HepG2 (cell line): Measurements from ENCODE around the gene MPG. TPM values are rescaled to one million over a fixed set of nuclear protein-coding genes. Genes with fewer than 3 reads are reported as not detected.

Source experiments
- ATAC-seq: fragments of 200-7000 bp; cut with Tn5 transposase; 3 replicates; pipeline ENCODE4 v1.9.1; 2020; ENCODE audit warnings: mild to moderate bottlenecking, moderate library complexity
- BruUV-seq: library from RNA; stranded (reverse); fragments of 400-500 nt; replicated peaks from 2 replicates; lab custom pipeline; 2021; lab: Mats Ljungman, UMichigan
- CTCF ChIA-PET: fragments of 300-600 bp; formaldehyde crosslinking; extraction: SDS; loops from one replicate; lab custom pipeline; 2021; ENCODE audit warnings: low total read pairs, inconsistent platforms, low intra/inter-chr PET ratio; lab: Yijun Ruan, JAX
- POLR2A ChIA-PET: fragments of 350-600 bp; sonication (Branson Sonifier 250); formaldehyde crosslinking; loops from one replicate; lab custom pipeline; 2020; ENCODE audit warnings: antibody characterized with exemption, inconsistent platforms; lab: Yijun Ruan, JAX
- DNase-seq: peaks from one replicate; pipeline ENCODE4 v3.0.0-alpha.2; 2015; ENCODE audit warnings: low spot score
- FAIRE-seq: peaks from 3 replicates; lab custom pipeline; 2011; peaks lifted over from hg19 to GRCh38; lab: Jason Lieb, UNC
- H2AFZ ChIP-seq: one replicate; pipeline ENCODE4 v1.6.1; 2011; ENCODE audit warnings: low read length, inconsistent platforms
- H3K27ac ChIP-seq: fragments of 300-600 bp; 3 replicates; pipeline ENCODE4 v1.8.0; 2011; ENCODE audit warnings: mixed run types, mild to moderate bottlenecking, mixed read lengths, low read length, inconsistent platforms; ENCODE audit not compliant: insufficient read depth; ENCODE audit errors: extremely low read length
- H3K27me3 ChIP-seq, 2 experiments: fragments of 200-600 bp in 1 of 2; 2 replicates in 1 of 2; 3 replicates in 1 of 2; pipeline versions ENCODE4 v1.6.0 to v1.8.0; 2011; ENCODE audit warnings: low read length in 2 of 2, mild to moderate bottlenecking in 2 of 2, moderate library complexity in 2 of 2, inconsistent platforms in 1 of 2; ENCODE audit not compliant: insufficient read depth in 2 of 2, control insufficient read depth in 1 of 2
- H3K36me3 ChIP-seq, 2 experiments: fragments of 200-600 bp in 1 of 2; replicated peaks in 1 of 2; 2 replicates in 1 of 2; 3 replicates in 1 of 2; pipeline versions ENCODE4 v1.5.1 to v1.8.0; 2011; ENCODE audit warnings: low read length in 2 of 2, inconsistent platforms in 1 of 2; ENCODE audit not compliant: insufficient read depth in 2 of 2, control insufficient read depth in 1 of 2
- H3K4me1 ChIP-seq: 2 replicates; pipeline ENCODE4 v1.5.1; 2012; ENCODE audit warnings: low read length, inconsistent platforms; ENCODE audit not compliant: insufficient read depth
- H3K4me2 ChIP-seq: 2 replicates; pipeline ENCODE4 v1.6.0; 2011; ENCODE audit warnings: low read depth, low read length, inconsistent platforms
- H3K4me3 ChIP-seq, 3 experiments: fragments of 200-600 bp in 1 of 3; sonication (generic), shearing (Covaris generic) in 1 of 3; replicated peaks in 1 of 3; 2 replicates each; pipeline ENCODE4 v1.5.1; 2011 to 2016; ENCODE audit warnings: low read length in 3 of 3, inconsistent platforms in 2 of 3, low read depth in 2 of 3, mild to moderate bottlenecking in 2 of 3, control low read depth in 1 of 3, mixed read lengths in 1 of 3; ENCODE audit not compliant: insufficient read depth in 1 of 3
- H3K79me2 ChIP-seq: one replicate; pipeline ENCODE4 v1.6.1; 2011; ENCODE audit warnings: low read length, inconsistent platforms; ENCODE audit not compliant: insufficient read depth
- H3K9ac ChIP-seq: 2 replicates; pipeline ENCODE4 v1.6.0; 2011; ENCODE audit warnings: mild to moderate bottlenecking, low read depth, low read length, inconsistent platforms; ENCODE audit not compliant: insufficient read depth
- H3K9me3 ChIP-seq: 2 replicates; pipeline ENCODE4 v1.5.1; 2012; ENCODE audit warnings: mild to moderate bottlenecking, low read length
- H4K20me1 ChIP-seq: 2 replicates; pipeline ENCODE4 v1.6.0; 2011; ENCODE audit warnings: inconsistent platforms, mild to moderate bottlenecking, low read length, moderate library complexity; ENCODE audit not compliant: insufficient read depth
- BRCA1 ChIP-seq: sonication (generic); formaldehyde crosslinking; IDR thresholded peaks from 2 replicates; pipeline ENCODE4 v1.4.0; 2020; ENCODE audit warnings: missing genetic modification reagents
- DR1 ChIP-seq: sonication (generic); formaldehyde crosslinking; IDR thresholded peaks from 2 replicates; pipeline ENCODE4 v1.8.0; 2021; ENCODE audit warnings: mild to moderate bottlenecking, missing genetic modification reagents, inconsistent platforms
- ETV5 ChIP-seq: IDR thresholded peaks from 2 replicates; pipeline ENCODE4 v1.6.1; 2018; ENCODE audit warnings: missing biosample characterization, missing genetic modification reagents, inconsistent platforms, borderline replicate concordance
- HIVEP1 ChIP-seq: sonication (generic); formaldehyde crosslinking; IDR thresholded peaks from 2 replicates; pipeline ENCODE4 v1.4.0; 2020; ENCODE audit warnings: mild to moderate bottlenecking, missing genetic modification reagents
- JUNB ChIP-seq: sonication (generic); formaldehyde crosslinking; IDR thresholded peaks from 2 replicates; pipeline ENCODE4 v1.8.0; 2022; ENCODE audit warnings: missing genetic modification reagents, mild to moderate bottlenecking, borderline replicate concordance
- NCOA1 ChIP-seq: sonication (generic); formaldehyde crosslinking; IDR thresholded peaks from 2 replicates; pipeline ENCODE4 v1.9.0; 2021; ENCODE audit warnings: missing genetic modification reagents
- PLSCR1 ChIP-seq: sonication (generic); formaldehyde crosslinking; IDR thresholded peaks from 2 replicates; pipeline ENCODE4 v1.5.0; 2020; ENCODE audit warnings: missing genetic modification reagents, mild to moderate bottlenecking, borderline replicate concordance
- TCF7L2 ChIP-seq: IDR thresholded peaks from 2 replicates; pipeline ENCODE4 v1.6.1; 2011; ENCODE audit warnings: mild to moderate bottlenecking, low read depth, low read length, moderate library complexity
- WIZ ChIP-seq: sonication (generic); formaldehyde crosslinking; IDR thresholded peaks from 2 replicates; pipeline ENCODE4 v1.5.1; 2020; ENCODE audit warnings: mild to moderate bottlenecking, missing genetic modification reagents
- ZBTB37 ChIP-seq: sonication (generic); formaldehyde crosslinking; IDR thresholded peaks from 2 replicates; pipeline ENCODE4 v1.4.0; 2020; ENCODE audit warnings: mild to moderate bottlenecking, missing genetic modification reagents
- ZBTB7B ChIP-seq: sonication (generic); formaldehyde crosslinking; IDR thresholded peaks from 2 replicates; pipeline ENCODE4 v1.4.0; 2020; ENCODE audit warnings: missing genetic modification reagents
- ZC3H4 ChIP-seq: sonication (generic); formaldehyde crosslinking; IDR thresholded peaks from 2 replicates; pipeline ENCODE4 v1.4.0; 2020; ENCODE audit warnings: missing genetic modification reagents, borderline replicate concordance
- ZNF10 ChIP-seq: sonication (generic); formaldehyde crosslinking; IDR thresholded peaks from 2 replicates; pipeline ENCODE4 v1.4.0; 2020; ENCODE audit warnings: mild to moderate bottlenecking, low read depth, missing genetic modification reagents, borderline replicate concordance
- ZNF441 ChIP-seq: sonication (generic); formaldehyde crosslinking; IDR thresholded peaks from 2 replicates; pipeline ENCODE4 v1.7.0; 2021; ENCODE audit warnings: missing genetic modification reagents, borderline replicate concordance
- ZNF720 ChIP-seq: sonication (generic); formaldehyde crosslinking; IDR thresholded peaks from 2 replicates; pipeline ENCODE4 v1.4.0; 2020; ENCODE audit warnings: missing genetic modification reagents
- ZNF776 ChIP-seq: sonication (generic); formaldehyde crosslinking; IDR thresholded peaks from 2 replicates; pipeline ENCODE4 v1.4.0; 2020; ENCODE audit warnings: mild to moderate bottlenecking, missing genetic modification reagents
- ZZZ3 ChIP-seq: sonication (generic); formaldehyde crosslinking; IDR thresholded peaks from 2 replicates; pipeline ENCODE4 v1.4.0; 2020; ENCODE audit warnings: missing genetic modification reagents, mild to moderate bottlenecking, borderline replicate concordance
- WGBS: methylation state at CpG from one replicate; pipeline ENCODE4 v1.1.6; 2017; ENCODE audit warnings: low lambda C conversion rate; 5-methylcytosine and 5-hydroxymethylcytosine counted together
- in situ Hi-C: cut with HindIII; loops from 2 replicates; pipeline ENCODE4 v1.10.0; 2017; ENCODE audit warnings: low pct_unique_long_range_greater_than_20kb; ENCODE audit not compliant: extremely low pct_ligation_motif_present
- intact Hi-C: fragments of 100-400 bp; cut with micrococcal nuclease; formaldehyde crosslinking; loops from one replicate; pipeline ENCODE4 v1.10.0; 2022; ENCODE audit not compliant: unreplicated experiment
- polyA plus RNA-seq, 8 experiments: library from polyadenylated mRNA; depleted of rRNA in 3 of 8; stranded (reverse) in 7 of 8; unstranded in 1 of 8; fragments of >200 nt; fragmentation: Illumina TruSeq in 4 of 8; extraction: Trizol in 4 of 8; gene quantifications; 2 replicates each; pipeline versions ENCODE4 v1.2.1 to v1.2.3, GENCODE V29; 2011 to 2016; ENCODE audit warnings: low read depth in 4 of 8, missing spikeins in 1 of 8, mixed read lengths in 1 of 8; ENCODE audit not compliant: insufficient read depth in 1 of 8
- total RNA-seq, 5 experiments: library from RNA; depleted of rRNA; stranded (reverse); fragments of >200 nt; fragmentation: Illumina TruSeq; extraction: Trizol; gene quantifications; 2 replicates each; pipeline ENCODE4 v1.2.3, GENCODE V29; 2016; ENCODE audit warnings: low read depth in 1 of 5

MPG gene
- total and polyA plus RNA-seq, 2 of the 13 experiments (the other 11 are each of a cell fraction or from before 2014, with no cell fraction given): 59.1 to 62.5 TPM

- TF ChIP-seq ZNF776 (CRISPR knock-in tag) (0 out of 2 replicates have a peak, but pooled peaks have one; percentile 39), ZNF10 (CRISPR knock-in tag) (no peak), ZNF720 (CRISPR knock-in tag) (no peak), DR1 (CRISPR knock-in tag) (no peak), PLSCR1 (CRISPR knock-in tag) (no peak), ZBTB37 (CRISPR knock-in tag) (no peak), TCF7L2 (no peak)
These were observed 18.9 kb downstream of the MPG start (continued) for GRCh38 chr16:96935-97381.

- DNase-seq (no peak), FAIRE-seq (no peak), ATAC-seq (no peak)
- in situ Hi-C loops (no loop called here), intact Hi-C loops (loop anchor here (1.0 kb wide), 1 partner anchor 33 kb away; no protein-coding TSS in a partner anchor)
- ChIA-PET POLR2A (no interaction called here), CTCF (interaction anchor here (1.6 to 7.9 kb wide), 2 partner anchors 9 to 31 kb away, joined by 5 to 155 read pairs; no protein-coding TSS in a partner anchor)
- H3K9ac ChIP-seq: no peak overlapping the region
- H3K36me3 ChIP-seq: peaks cover 7 to 21% of the 10 kb centered on the region in 2 experiments; a peak in 4 of 5 replicates
- H3K4me2 ChIP-seq: no peak overlapping the region
- no peaks in the 10 kb centered on the region for H3K79me2 ChIP-seq
- BruUV-seq: no TSS peak
- H3K9me3 ChIP-seq: no peaks in the 10 kb centered on the region
- H2AFZ ChIP-seq: no peak overlapping the region
- WGBS: 97% methylated on average over 7 of the region's 8 CpGs
- no peak overlapping the region for H3K4me3 ChIP-seq
- H3K27ac ChIP-seq: no peak overlapping the region
- H4K20me1 ChIP-seq: no peaks in the 10 kb centered on the region
- H3K4me1 ChIP-seq: peaks cover 25% of the 10 kb centered on the region
- no peaks in the 10 kb centered on the region for H3K27me3 ChIP-seq
- no peak for TF ChIP-seq ZNF441 (CRISPR knock-in tag)
- no peak for TF ChIP-seq WIZ (CRISPR knock-in tag)
- no peak for TF ChIP-seq ZC3H4 (CRISPR knock-in tag)
- TF ChIP-seq NCOA1 (CRISPR knock-in tag): no peak
- no peak for TF ChIP-seq HIVEP1 (CRISPR knock-in tag)
- no peak for TF ChIP-seq ZZZ3 (CRISPR knock-in tag)
- no peak for TF ChIP-seq BRCA1 (CRISPR knock-in tag)
- TF ChIP-seq ZBTB7B (CRISPR knock-in tag): no peak
- no peak for TF ChIP-seq JUNB
- no peak for TF ChIP-seq ETV5 (CRISPR knock-in tag)
These were observed 19.8 kb downstream of the MPG start for GRCh38 chr16:97822-98221.
